GM12892 (cell line): ENCODE measurements around the gene CDC42EP4.

Experiments used
- DNase-seq: peaks from one replicate; pipeline ENCODE4 v3.0.0; 2011; ENCODE audit not compliant: insufficient read length
- FAIRE-seq: peaks from 2 replicates; lab custom pipeline; 2011; peaks lifted over from hg19 to GRCh38; lab: Jason Lieb, UNC
- POLR2A ChIP-seq: IDR thresholded peaks from 2 replicates; pipeline ENCODE4 v1.6.1; 2011; ENCODE audit warnings: low read depth, low read length, control low read depth
- POLR2AphosphoS5 ChIP-seq: IDR thresholded peaks from 2 replicates; pipeline ENCODE4 v1.6.1; 2011; ENCODE audit warnings: low read depth, low read length, control low read depth
- TAF1 ChIP-seq: IDR thresholded peaks from 2 replicates; pipeline ENCODE4 v1.6.1; 2011; ENCODE audit warnings: low read depth, mild to moderate bottlenecking, control low read depth, low read length, borderline replicate concordance

The CDC42EP4 gene

GRCh38 chr17:73350864-73351263 lies 39.1 kb upstream of the CDC42EP4 start:
- DNase-seq (no peak), FAIRE-seq (no peak)
- no peak for TF ChIP-seq POLR2A
- no peak for TF ChIP-seq POLR2AphosphoS5
- no peak for TF ChIP-seq TAF1

DNA sequence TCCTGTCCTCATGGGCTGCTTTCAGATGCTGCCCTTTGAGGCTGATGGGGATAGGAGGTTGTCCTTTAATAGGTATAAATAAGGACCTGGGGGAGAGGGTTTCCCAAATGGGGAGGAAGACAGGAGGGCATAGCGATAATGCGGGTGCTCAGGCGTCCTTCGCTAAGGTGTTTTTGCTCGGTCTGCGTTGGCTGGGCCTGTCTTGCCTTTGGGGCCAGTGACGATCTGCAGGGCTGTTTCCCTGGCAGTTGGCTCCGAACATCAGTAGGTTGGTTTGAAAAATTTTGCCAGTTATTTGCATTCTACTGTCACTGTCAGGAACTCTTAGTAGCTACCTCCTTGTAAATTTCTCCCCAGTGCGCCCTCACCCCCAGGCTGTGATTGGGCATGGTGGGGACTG lies 37.8 kb upstream of the CDC42EP4 start:
- FAIRE-seq (no peak), DNase-seq (no peak)
- TF ChIP-seq POLR2A (no peak), TAF1 (no peak), POLR2AphosphoS5 (no peak)

DNA sequence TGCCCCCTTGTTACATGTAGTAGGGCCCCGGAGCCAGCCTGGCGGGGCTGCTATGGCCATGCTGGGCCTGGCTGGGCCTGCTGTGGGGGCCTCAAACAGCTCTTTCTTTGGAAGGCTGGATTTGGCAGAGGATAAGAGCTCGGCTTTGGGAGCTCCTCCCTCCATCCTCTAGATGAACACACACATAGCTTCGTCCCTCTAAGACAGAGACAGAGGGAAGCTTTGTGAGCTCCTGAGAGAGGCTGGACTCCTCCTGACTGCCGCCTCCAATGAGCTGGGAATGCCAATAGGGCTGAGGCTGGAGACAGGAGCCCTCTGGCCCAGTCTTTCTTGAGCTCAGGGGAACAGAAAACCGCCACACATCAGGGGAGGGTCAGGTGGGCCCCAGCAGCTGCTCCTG lies 37.3 kb upstream of the CDC42EP4 start:
- DNase-seq (no peak), FAIRE-seq (no peak)
- TF ChIP-seq POLR2AphosphoS5: no peak

DNA sequence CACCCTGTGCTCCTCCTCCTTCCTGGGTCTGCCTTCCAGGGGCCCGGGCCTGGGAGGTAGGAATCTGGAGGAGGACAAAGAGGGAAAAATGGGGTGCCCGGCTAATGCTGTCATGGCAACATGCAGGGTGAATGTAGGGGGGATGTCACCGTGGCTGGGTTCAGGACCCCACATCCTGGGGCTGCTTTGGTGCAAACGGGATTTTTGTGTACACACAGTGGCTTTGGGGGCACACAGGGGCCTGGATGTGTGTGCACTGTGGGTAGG lies 37.0 kb upstream of the CDC42EP4 start:
- DNase-seq: no peak
- no peak for TF ChIP-seq POLR2A
- FAIRE-seq: no peak

DNA sequence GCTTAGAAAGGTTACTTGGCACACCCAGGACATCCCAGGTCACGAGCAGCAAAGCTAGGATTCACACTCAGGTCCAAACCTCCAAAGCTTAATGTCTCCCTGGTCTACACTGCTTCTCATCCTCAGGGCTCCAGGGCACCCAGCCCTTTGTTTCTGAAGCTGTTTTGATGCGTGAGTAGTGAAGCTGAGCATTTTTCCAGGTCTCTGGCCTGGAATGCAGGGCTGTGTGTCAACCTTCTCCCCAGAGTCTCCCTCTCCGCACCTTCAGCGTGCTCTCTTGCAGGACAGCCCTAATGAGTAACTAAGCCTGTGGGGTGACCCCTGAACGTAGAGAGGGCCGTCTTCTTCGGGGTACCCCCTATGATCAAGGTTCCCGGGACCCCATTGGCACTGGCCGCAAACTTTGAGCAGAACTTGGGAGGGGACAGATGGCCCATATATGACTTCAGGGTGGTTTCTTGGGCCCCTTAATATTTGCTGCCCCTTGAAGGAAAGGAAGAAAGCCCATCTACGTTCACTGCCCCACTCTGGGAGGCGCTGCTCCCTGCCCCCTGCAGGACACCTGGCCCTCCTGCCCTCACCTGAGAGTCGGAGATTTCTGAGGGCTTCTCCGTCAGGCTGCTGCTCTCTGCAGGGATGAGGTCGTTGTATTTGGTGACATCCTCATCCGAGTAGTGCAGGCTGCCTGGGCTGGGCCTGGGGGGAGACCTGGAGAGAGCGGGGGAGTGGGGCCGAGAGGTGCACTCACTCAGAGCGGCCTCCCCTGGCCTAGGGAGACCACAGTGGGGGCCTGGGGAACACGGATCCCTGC lies 36.4 kb upstream of the CDC42EP4 start:
- no peak for TF ChIP-seq POLR2AphosphoS5
- TF ChIP-seq TAF1: no peak
- no peak for TF ChIP-seq POLR2A
- DNase-seq (no peak), FAIRE-seq (no peak)

GRCh38 chr17:73347351-73347750 lies 35.5 kb upstream of the CDC42EP4 start:
- no peak for TF ChIP-seq TAF1
- TF ChIP-seq POLR2AphosphoS5: no peak
- TF ChIP-seq POLR2A: no peak
- FAIRE-seq (no peak), DNase-seq (no peak)

GRCh38 chr17:73346501-73347162 lies 34.8 kb upstream of the CDC42EP4 start:
- FAIRE-seq: no peak
- TF ChIP-seq POLR2AphosphoS5 (no peak), TAF1 (no peak), POLR2A (no peak)
- no peak for DNase-seq

DNA sequence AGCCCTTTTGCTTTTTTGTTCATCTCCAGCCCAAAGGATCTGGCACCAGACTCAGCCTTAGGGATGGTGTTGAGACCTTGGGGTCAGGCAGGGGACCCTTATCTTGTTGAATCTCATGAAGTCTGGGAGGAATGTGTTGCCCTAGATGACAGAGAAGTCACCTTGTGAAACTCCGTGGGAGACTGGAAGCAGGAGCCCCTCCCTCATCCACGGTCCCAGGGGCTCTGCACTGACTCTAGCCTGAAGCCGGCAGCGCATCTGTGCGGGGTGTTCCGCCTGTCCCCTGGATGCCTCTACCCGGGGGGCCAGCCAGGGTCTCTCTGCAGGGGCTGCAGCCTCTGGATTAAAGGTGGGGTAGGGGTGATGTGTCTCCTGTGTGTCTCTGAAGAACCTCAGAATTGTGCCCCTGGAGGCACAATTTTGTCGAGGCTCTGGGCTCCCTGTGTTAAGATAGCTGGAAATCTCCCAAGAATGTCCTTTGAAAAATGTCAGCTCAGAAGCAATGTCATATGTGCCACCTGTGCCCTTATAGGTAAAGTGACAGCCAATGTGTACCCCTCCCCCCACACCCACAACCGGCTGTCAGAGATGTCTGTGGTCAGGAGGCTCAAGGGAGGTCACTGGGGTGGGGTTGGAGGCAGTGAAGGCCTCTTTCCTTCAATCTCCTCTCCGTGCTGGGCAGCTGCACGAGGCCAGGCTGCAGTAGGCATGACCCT lies 32.1 kb upstream of the CDC42EP4 start:
- TF ChIP-seq TAF1: no peak
- no peak for TF ChIP-seq POLR2A
- no peak for TF ChIP-seq POLR2AphosphoS5
- DNase-seq (no peak), FAIRE-seq (no peak)

GRCh38 chr17:73343168-73343634 lies 31.4 kb upstream of the CDC42EP4 start:
- DNase-seq: no peak
- no peak for TF ChIP-seq TAF1
- TF ChIP-seq POLR2A: no peak
- no peak for TF ChIP-seq POLR2AphosphoS5
- FAIRE-seq: no peak

- TF ChIP-seq POLR2AphosphoS5 (no peak), POLR2A (no peak), TAF1 (no peak)
- no peak for FAIRE-seq
Observed at GRCh38 chr17:73342541-73343167, 30.9 kb upstream of the CDC42EP4 start.

DNA sequence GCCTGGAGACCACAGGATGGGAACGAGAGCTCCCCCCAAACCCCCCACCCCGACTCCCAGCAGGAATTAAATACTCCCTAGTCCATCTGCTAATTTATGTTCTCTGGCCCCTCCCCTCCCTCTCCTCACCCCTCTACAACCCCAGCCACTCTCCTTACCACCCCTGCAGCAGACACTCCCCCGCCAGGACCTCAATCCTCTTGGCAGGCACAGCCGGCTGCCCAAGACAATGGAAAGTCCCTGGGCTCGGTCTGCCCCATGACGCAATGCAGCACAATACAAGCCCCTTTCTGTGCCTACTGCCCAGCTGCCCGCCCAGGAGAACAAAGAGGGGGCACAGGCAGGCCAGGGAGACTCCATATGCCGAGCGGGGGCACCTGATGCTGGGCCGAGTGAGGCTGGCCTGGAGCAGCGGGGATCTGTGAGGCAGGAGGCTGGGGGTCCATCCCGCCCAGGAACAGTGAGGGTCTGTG lies 30.3 kb upstream of the CDC42EP4 start:
- no peak for DNase-seq
- FAIRE-seq: no peak
- TF ChIP-seq TAF1 (no peak), POLR2A (no peak), POLR2AphosphoS5 (no peak)

More at GRCh38 chr17:73342541-73343167, 30.9 kb upstream of the CDC42EP4 start:
- DNase-seq: no peak
